HCT116 (cell line): ENCODE measurements around the gene SART1. TPM values are rescaled to one million over a fixed set of nuclear protein-coding genes. Genes with fewer than 3 reads are reported as not detected.
A peak's percentile ranks its signal among the peaks of the same experiment; 100 is the strongest.

Source experiments
- ATAC-seq: fragments of 200-7000 bp; cut with Tn5 transposase; 2 replicates; pipeline ENCODE4 v1.9.1; 2020; ENCODE audit warnings: mild to moderate bottlenecking, moderate library complexity
- BruUV-seq: library from RNA; stranded (reverse); fragments of 400-500 nt; replicated peaks from 2 replicates; lab custom pipeline; 2021; lab: Mats Ljungman, UMichigan
- CTCF ChIA-PET: fragments of 300-600 bp; sonication (Branson Sonifier 250); formaldehyde crosslinking; loops from one replicate; lab custom pipeline; 2021; ENCODE audit warnings: antibody characterized with exemption; lab: Charles Lee
- POLR2A ChIA-PET: fragments of 300-600, 350-600 bp; sonication (Branson Sonifier 250); formaldehyde crosslinking; loops from one replicate; lab custom pipeline; 2021; ENCODE audit warnings: antibody characterized with exemption; lab: Charles Lee
- RAD21 ChIA-PET, 2 experiments: fragments of 300-600 bp; sonication (Branson Sonifier 250); formaldehyde crosslinking; loops; one replicate each; lab custom pipeline; 2023; ENCODE audit warnings: low total read pairs in 2 of 2; ENCODE audit not compliant: uncharacterized antibody in 2 of 2, unreplicated experiment in 2 of 2, low non-redundant PET in 1 of 2; lab: Charles Lee
- DNase-seq: peaks from one replicate; pipeline ENCODE4 v3.0.0-alpha.2; 2010; ENCODE audit warnings: low read depth, low spot score
- H2AFZ ChIP-seq: fragments of 200-600 bp; shearing (Covaris generic), sonication (generic); 2 replicates; pipeline ENCODE4 v1.6.1; 2017; ENCODE audit warnings: low read depth, mixed run types, mixed read lengths, antibody characterized with exemption, low read length; ENCODE audit not compliant: poor library complexity, severe bottlenecking
- H3K27ac ChIP-seq: 2 replicates; pipeline ENCODE4 v1.5.1; 2012; ENCODE audit warnings: low read depth, low read length
- H3K27me3 ChIP-seq: fragments of 200-600 bp; sonication (generic); 2 replicates; pipeline ENCODE4 v1.6.1; 2016; ENCODE audit warnings: mixed run types, low read length, mixed read lengths; ENCODE audit not compliant: insufficient read depth
- H3K36me3 ChIP-seq, 2 experiments: fragments of 200-500 bp in 1 of 2; fragments of 200-600 bp in 1 of 2; sonication (Bioruptor generic) in 1 of 2; sonication (generic) in 1 of 2; 2 replicates each; pipeline versions ENCODE4 v1.5.1 to v1.6.1; 2014 to 2016; ENCODE audit warnings: low read length in 2 of 2, inconsistent platforms in 1 of 2, mixed read lengths in 1 of 2, mixed run types in 1 of 2; ENCODE audit not compliant: insufficient read depth in 2 of 2, control insufficient read depth in 1 of 2
- H3K4me1 ChIP-seq, 2 experiments: fragments of 200-600 bp in 1 of 2; sonication (generic) in 1 of 2; 2 replicates each; pipeline versions ENCODE4 v1.5.1 to v1.6.1; 2012 to 2017; ENCODE audit warnings: low read length in 2 of 2, inconsistent platforms in 1 of 2, mild to moderate bottlenecking in 1 of 2, mixed read lengths in 1 of 2, mixed run types in 1 of 2, moderate library complexity in 1 of 2; ENCODE audit not compliant: insufficient read depth in 2 of 2, control insufficient read depth in 1 of 2
- H3K4me2 ChIP-seq: fragments of 200-600 bp; sonication (generic); 2 replicates; pipeline ENCODE4 v1.6.1; 2017; ENCODE audit warnings: mixed run types, low read length, mixed read lengths
- H3K4me3 ChIP-seq, 2 experiments: fragments of 200-600 bp in 1 of 2; sonication (generic) in 1 of 2; replicated peaks in 1 of 2; 2 replicates each; pipeline ENCODE4 v1.5.1; 2011 to 2016; ENCODE audit warnings: low read length in 2 of 2, control low read depth in 1 of 2, low read depth in 1 of 2, mild to moderate bottlenecking in 1 of 2, mixed read lengths in 1 of 2, mixed run types in 1 of 2
- H3K79me2 ChIP-seq: fragments of 200-600 bp; sonication (generic); 2 replicates; pipeline ENCODE4 v1.6.1; 2017; ENCODE audit warnings: mild to moderate bottlenecking, mixed run types, low read length, moderate library complexity, mixed read lengths; ENCODE audit not compliant: insufficient read depth
- H3K9ac ChIP-seq: fragments of 200-600 bp; sonication (generic); 2 replicates; pipeline ENCODE4 v1.6.1; 2016; ENCODE audit warnings: low read length, mixed read lengths
- H3K9me2 ChIP-seq: fragments of 200-600 bp; sonication (generic), shearing (Covaris generic); 2 replicates; pipeline ENCODE4 v1.6.1; 2017; ENCODE audit warnings: mixed run types, mild to moderate bottlenecking, moderate library complexity; ENCODE audit not compliant: insufficient read depth
- H3K9me3 ChIP-seq, 2 experiments: fragments of 200-500 bp in 1 of 2; fragments of 200-600 bp in 1 of 2; sonication (Bioruptor generic) in 1 of 2; sonication (generic) in 1 of 2; 2 replicates each; pipeline ENCODE4 v1.6.1; 2014 to 2017; ENCODE audit warnings: low read length in 2 of 2, mixed read lengths in 2 of 2, inconsistent platforms in 1 of 2, low read depth in 1 of 2, mild to moderate bottlenecking in 1 of 2, mixed run types in 1 of 2, moderate library complexity in 1 of 2; ENCODE audit not compliant: control insufficient read depth in 1 of 2, insufficient read depth in 1 of 2
- H4K20me1 ChIP-seq: fragments of 200-600 bp; sonication (generic), shearing (Covaris generic); 2 replicates; pipeline ENCODE4 v1.6.1; 2017; ENCODE audit warnings: mixed run types, mild to moderate bottlenecking, moderate library complexity; ENCODE audit not compliant: insufficient read depth
- CEBPB ChIP-seq: IDR thresholded peaks from 2 replicates; pipeline ENCODE4 v1.6.1; 2012; ENCODE audit warnings: low read depth
- EGR1 ChIP-seq: IDR thresholded peaks from 2 replicates; pipeline ENCODE4 v1.6.1; 2012; ENCODE audit warnings: low read depth
- EZH2 ChIP-seq: fragments of 200-600 bp; sonication (generic); IDR thresholded peaks from 2 replicates; pipeline ENCODE4 v1.6.1; 2017; ENCODE audit warnings: antibody characterized with exemption, mixed run types
- EZH2phosphoT487 ChIP-seq: fragments of 200-600 bp; IDR thresholded peaks from 2 replicates; pipeline ENCODE4 v1.6.1; 2018; ENCODE audit warnings: antibody characterized with exemption, borderline replicate concordance
- JUND ChIP-seq: IDR thresholded peaks from 2 replicates; pipeline ENCODE4 v1.6.1; 2012
- POLR2AphosphoS5 ChIP-seq: IDR thresholded peaks from 2 replicates; pipeline ENCODE4 v1.6.1; 2011; ENCODE audit warnings: mild to moderate bottlenecking, low read depth, low read length, moderate library complexity
- RAD21 ChIP-seq: IDR thresholded peaks from 2 replicates; pipeline ENCODE4 v1.6.1; 2012; ENCODE audit warnings: low read depth, mild to moderate bottlenecking
- SIN3A ChIP-seq: IDR thresholded peaks from 2 replicates; pipeline ENCODE4 v1.6.1; 2012; ENCODE audit warnings: low read depth
- SP1 ChIP-seq: IDR thresholded peaks from 2 replicates; pipeline ENCODE4 v1.6.1; 2012; ENCODE audit warnings: low read depth
- SRF ChIP-seq: IDR thresholded peaks from 2 replicates; pipeline ENCODE4 v1.6.1; 2012; ENCODE audit warnings: low read depth
- TCF7L2 ChIP-seq: IDR thresholded peaks from 2 replicates; pipeline ENCODE4 v1.7.0; 2011; ENCODE audit warnings: borderline replicate concordance, inconsistent platforms; ENCODE audit not compliant: insufficient read depth, insufficient read length; ENCODE audit errors: extremely low read depth
- ZBTB33 ChIP-seq: IDR thresholded peaks from 2 replicates; pipeline ENCODE4 v1.6.1; 2011; ENCODE audit warnings: mild to moderate bottlenecking, low read length, moderate library complexity; ENCODE audit not compliant: insufficient replicate concordance; ENCODE audit errors: extremely low read depth
- ZFX ChIP-seq: fragments of 450-650 bp; IDR thresholded peaks from 2 replicates; pipeline ENCODE4 v1.6.1; 2017
- ZNF274 ChIP-seq: fragments of 200-500 bp; sonication (Bioruptor generic); IDR thresholded peaks from 2 replicates; pipeline ENCODE4 v1.6.1; 2014; ENCODE audit warnings: mild to moderate bottlenecking, low read depth, low read length, inconsistent platforms
- intact Hi-C: fragments of 100-400 bp; cut with micrococcal nuclease; formaldehyde crosslinking; loops from 2 replicates; pipeline ENCODE4 v1.10.0; 2022
- total RNA-seq: library from RNA; stranded (reverse); gene quantifications from one replicate; pipeline ENCODE4 v1.2.1, GENCODE V29; 2021; ENCODE audit not compliant: unreplicated experiment
- TF ChIP-seq, protein P1 (sequence below): IDR thresholded peaks from 2 replicates; pipeline ENCODE4 v1.6.1; 2012

The SART1 gene
- total RNA-seq, 1 experiment from 2014 or later, result 47.9 TPM

DNA sequence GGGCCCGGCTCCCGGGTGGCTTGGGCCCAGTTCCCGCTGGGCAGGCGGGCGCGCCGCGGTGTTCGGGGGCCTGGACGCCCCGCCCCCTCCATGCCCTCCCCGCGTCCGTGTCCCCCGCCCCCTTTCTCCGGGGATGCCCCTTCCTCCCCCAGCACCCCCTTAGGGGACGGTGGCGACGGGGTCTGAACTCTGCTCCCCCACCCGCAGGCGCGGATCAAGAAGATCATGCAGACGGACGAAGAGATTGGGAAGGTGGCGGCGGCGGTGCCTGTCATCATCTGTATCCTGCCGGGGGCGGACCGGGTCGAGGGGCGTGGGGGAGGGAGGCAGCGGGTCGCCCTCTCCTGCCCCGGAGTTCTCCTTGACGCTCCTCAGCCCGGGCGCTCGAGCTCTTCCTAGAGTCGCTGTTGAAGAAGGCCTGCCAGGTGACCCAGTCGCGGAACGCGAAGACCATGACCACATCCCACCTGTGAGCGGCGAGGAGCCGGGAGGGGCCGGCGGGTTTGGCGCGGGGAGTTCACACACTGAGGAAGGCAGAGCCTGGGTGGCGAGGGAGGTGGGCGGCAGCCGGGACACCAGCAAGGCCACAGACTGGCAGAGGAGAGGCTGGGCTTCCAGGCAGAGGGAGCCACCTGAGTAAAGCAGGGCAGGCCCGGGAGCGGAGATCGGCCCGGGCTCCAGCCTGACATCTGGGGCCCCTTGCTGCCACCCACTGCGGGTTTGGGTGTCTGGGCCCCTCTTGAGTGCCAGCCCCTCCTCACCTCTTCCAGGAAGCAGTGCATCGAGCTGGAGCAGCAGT, 41.8 kb upstream of the SART1 start (continued):
- no peak for TF ChIP-seq SP1
- TF ChIP-seq CEBPB, result no peak
- TF ChIP-seq EGR1, result no peak
- no peak for TF ChIP-seq SRF

DNA sequence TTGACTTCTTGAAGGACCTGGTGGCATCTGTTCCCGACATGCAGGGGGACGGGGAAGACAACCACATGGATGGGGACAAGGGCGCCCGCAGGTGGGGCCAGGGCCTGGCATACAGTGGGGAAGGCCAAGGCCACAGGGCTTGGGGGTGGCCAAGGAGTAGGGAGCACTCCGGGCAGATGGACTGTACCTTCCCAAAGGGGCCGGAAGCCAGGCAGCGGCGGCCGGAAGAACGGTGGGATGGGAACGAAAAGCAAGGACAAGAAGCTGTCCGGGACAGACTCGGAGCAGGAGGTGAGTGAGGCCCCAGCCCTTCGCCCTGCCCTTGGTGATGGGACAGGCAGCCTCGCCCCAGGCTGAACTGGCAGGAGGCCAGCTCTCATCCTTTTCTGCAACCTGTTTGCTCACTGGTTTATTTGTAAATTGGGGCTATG, 41.1 kb upstream of the SART1 start:
- Histone ChIP-seq H3K9me3 (no peaks in the 10 kb centered on the region), H3K27me3 (no peaks in the 10 kb centered on the region), H4K20me1 (no peaks in the 10 kb centered on the region), H3K36me3 (peaks cover 5 to 27% of the 10 kb centered on the region in 2 experiments; a peak in 3 of 4 replicates), H2AFZ (no peak overlapping the region), H3K9me2 (no peaks in the 10 kb centered on the region), H3K4me1 (peaks cover 29 to 41% of the 10 kb centered on the region in 2 experiments), H3K4me2 (peak overlapping the region; percentile 96), H3K79me2 (peaks cover 44% of the 10 kb centered on the region), H3K4me3 (peak overlapping the region; percentile 74 to 94), H3K27ac (peak overlapping the region; percentile 71), H3K9ac (peak overlapping the region; percentile 80)
- ATAC-seq, result no peak
- RAD21 ChIA-PET, result no interaction called here
- TF ChIP-seq POLR2AphosphoS5 (no peak), JUND (no peak), ZFX (no peak)
- POLR2A ChIA-PET, result no interaction called here
- CTCF ChIA-PET, result interaction anchor here (1.2 kb wide), 1 partner anchor 32 kb away, joined by 4 read pairs; the partner anchor contains the start of gene FIBP
- no peak for DNase-seq
- no TSS peak for BruUV-seq
- intact Hi-C loops, result no loop called here

- no peak overlapping the region for H2AFZ ChIP-seq
- peaks cover 44% of the 10 kb centered on the region for H3K79me2 ChIP-seq
- ChIA-PET POLR2A (no interaction called here), CTCF (interaction anchor here (1.2 kb wide), 1 partner anchor 32 kb away, joined by 4 read pairs; the partner anchor contains the start of gene FIBP), RAD21 (no interaction called here)
- H3K9me2 ChIP-seq, result no peaks in the 10 kb centered on the region
- H3K36me3 ChIP-seq, result peaks cover 5 to 27% of the 10 kb centered on the region in 2 experiments; a peak in 3 of 4 replicates
- H3K4me3 ChIP-seq, result peak overlapping the region in 1 of 2 experiments; percentile 94; a peak in 1 of 4 replicates
- no TSS peak for BruUV-seq
- H3K9ac ChIP-seq, result peak overlapping the region; percentile 80
- H3K4me2 ChIP-seq, result peak overlapping the region; percentile 96
- H3K9me3 ChIP-seq, result no peaks in the 10 kb centered on the region
- DNase-seq (no peak), ATAC-seq (no peak)
- no peak overlapping the region; the same call in 1 of the 2 replicates for H3K27ac ChIP-seq
- H3K4me1 ChIP-seq, result peaks cover 24 to 34% of the 10 kb centered on the region in 2 experiments
- H3K27me3 ChIP-seq, result no peaks in the 10 kb centered on the region
- intact Hi-C loops, result no loop called here
- H4K20me1 ChIP-seq, result no peaks in the 10 kb centered on the region
- TF ChIP-seq TCF7L2 (no peak), RAD21 (no peak), JUND (no peak), POLR2AphosphoS5 (no peak), ZNF274 (no peak), ZBTB33 (no peak), EZH2phosphoT487 (no peak), SRF (no peak), SP1 (no peak), SIN3A (no peak), EZH2 (no peak), CEBPB (no peak)
- TF ChIP-seq, protein P1, sequence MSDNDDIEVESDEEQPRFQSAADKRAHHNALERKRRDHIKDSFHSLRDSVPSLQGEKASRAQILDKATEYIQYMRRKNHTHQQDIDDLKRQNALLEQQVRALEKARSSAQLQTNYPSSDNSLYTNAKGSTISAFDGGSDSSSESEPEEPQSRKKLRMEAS, result no peak
These were observed 40.4 kb upstream of the SART1 start for GRCh38 chr11:65921033-65921555.
